ENCODE data around the gene ZNF629. TPM values are rescaled to one million over a fixed set of nuclear protein-coding genes. Genes with fewer than 3 reads are reported as not detected.

ZNF629 gene
- total and polyA plus RNA-seq, 11 donors: 11.2 to 30.9 (median 19.9) TPM

DNA sequence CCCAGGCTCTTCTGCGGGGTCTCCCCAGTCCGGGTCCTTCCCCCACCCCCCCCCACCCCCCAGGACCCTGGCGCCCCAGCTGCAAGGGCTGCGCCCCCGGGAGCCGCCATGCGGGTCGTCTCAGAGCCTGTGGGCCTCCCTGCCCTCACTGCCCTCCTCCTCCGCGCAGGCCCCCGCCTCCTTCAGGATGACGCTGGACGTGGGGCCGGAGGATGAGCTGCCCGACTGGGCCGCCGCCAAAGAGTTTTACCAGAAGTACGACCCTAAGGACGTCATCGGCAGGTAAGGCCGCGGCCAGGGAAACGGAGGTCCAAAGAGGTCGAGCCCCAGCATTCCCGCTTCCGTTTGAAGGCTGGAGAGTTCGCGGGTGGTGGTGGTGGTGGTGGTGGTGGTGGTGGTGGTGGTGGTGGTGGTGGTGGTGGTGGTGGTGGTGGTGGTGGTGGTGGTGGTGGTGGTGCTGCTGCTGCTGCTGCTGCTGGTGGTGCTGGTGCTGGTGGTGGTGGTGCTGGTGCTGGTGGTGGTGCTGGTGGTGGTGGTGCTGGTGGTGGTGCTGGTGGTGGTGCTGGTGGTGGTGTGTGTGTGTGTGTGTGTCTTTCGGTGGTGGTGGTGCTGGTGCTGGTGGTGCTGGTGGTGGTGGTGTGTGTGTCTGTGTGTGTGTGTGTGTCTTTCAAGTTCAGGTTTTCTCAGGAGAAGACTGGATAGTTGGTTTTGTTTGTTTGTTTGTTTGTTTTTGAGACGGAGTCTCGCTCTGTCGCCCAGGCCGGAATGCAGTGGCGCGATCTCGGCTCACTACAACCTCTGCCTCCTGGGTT is 38.2 kb downstream of the ZNF629 start:
- peak in 2 of 5 donors; percentile 50 to 58 for DNase-seq
- Histone ChIP-seq H3K4me1 (peaks cover 0 to 20% (median 5%) of the 10 kb centered on the region in 12 donors), H3K9me3 (no peaks in the 10 kb centered on the region), H3K4me3 (peak overlapping the region; percentile 64 to 97 (median 78)), H3K27ac (peak overlapping the region in 10 of 12 donors; percentile 56 to 84 (median 72)), H3K27me3 (no peaks in the 10 kb centered on the region), H3K36me3 (peaks cover 0 to 49% (median 45%) of the 10 kb centered on the region in 9 donors)
- TF ChIP-seq POLR2A (IDR thresholded peaks at IDR 0.05): no peak
- TF ChIP-seq, protein P1, sequence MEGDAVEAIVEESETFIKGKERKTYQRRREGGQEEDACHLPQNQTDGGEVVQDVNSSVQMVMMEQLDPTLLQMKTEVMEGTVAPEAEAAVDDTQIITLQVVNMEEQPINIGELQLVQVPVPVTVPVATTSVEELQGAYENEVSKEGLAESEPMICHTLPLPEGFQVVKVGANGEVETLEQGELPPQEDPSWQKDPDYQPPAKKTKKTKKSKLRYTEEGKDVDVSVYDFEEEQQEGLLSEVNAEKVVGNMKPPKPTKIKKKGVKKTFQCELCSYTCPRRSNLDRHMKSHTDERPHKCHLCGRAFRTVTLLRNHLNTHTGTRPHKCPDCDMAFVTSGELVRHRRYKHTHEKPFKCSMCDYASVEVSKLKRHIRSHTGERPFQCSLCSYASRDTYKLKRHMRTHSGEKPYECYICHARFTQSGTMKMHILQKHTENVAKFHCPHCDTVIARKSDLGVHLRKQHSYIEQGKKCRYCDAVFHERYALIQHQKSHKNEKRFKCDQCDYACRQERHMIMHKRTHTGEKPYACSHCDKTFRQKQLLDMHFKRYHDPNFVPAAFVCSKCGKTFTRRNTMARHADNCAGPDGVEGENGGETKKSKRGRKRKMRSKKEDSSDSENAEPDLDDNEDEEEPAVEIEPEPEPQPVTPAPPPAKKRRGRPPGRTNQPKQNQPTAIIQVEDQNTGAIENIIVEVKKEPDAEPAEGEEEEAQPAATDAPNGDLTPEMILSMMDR (IDR thresholded peaks at IDR 0.05): no peak
- peak in 2 of 4 donors; percentile 41 to 42 for ATAC-seq
- intact Hi-C loops (cut with DNase I): loop anchor here in 2 of 10 donors (2.0 to 10.0 kb wide), 3 partner anchors 14 to 166 kb away; partner anchors contain the start of genes CFAP119 (in 1 of the 2), RNF40 (in 1 of the 2) and SRCAP (in 1 of the 2)
- 15 to 43% (median 19%) methylated on average over 14 to 36 of the region's 36 CpGs for WGBS, 4 donors

- Histone ChIP-seq H3K36me3 (peaks cover 0 to 47% (median 41%) of the 10 kb centered on the region in 9 donors), H3K4me3 (peak within 1 kb of the TSS; percentile 64 to 97 (median 78)), H3K9me3 (no peaks in the 10 kb centered on the region), H3K4me1 (peaks cover 0 to 20% (median 5%) of the 10 kb centered on the region in 12 donors), H3K27me3 (no peaks in the 10 kb centered on the region), H3K27ac (peak within 1 kb of the TSS in 11 of 12 donors; percentile 59 to 84 (median 75))
- ATAC-seq (peak; percentile 98 to 99 (median 99)), DNase-seq (peak; percentile 99 to 100 (median 99))
- TF ChIP-seq POLR2A (IDR thresholded peaks at IDR 0.05): peak in 1 of 2 donors; percentile 58
- TF ChIP-seq, protein P1 (IDR thresholded peaks at IDR 0.05): no peak
- 3 to 7% (median 4%) methylated on average over 28 to 60 of the region's 60 CpGs for WGBS, 4 donors
- intact Hi-C loops (cut with DNase I): loop anchor here in 2 of 10 donors (2.0 to 10.0 kb wide), 3 partner anchors 15 to 167 kb away; partner anchors contain the start of genes CFAP119 (in 1 of the 2), RNF40 (in 1 of the 2) and SRCAP (in 1 of the 2)
Measured at GRCh38 chr16:30747799-30748633, 39.0 kb downstream of the ZNF629 start, which contains the start of gene PHKG2. TSS of gene PHKG2 (plus strand) at chr16:30748425. CDS start at chr16:30748821, 396 bp downstream.

GRCh38 chr16:30747331-30747730 is 39.7 kb downstream of the ZNF629 start:
- WGBS, 4 donors: 46 to 59% (median 52%) methylated on average over 3 of the region's 3 CpGs
- H3K27ac ChIP-seq: peak overlapping the region in 10 of 12 donors; percentile 59 to 84 (median 76)
- no peak for ATAC-seq
- peak overlapping the region in 9 of 12 donors; percentile 64 to 97 (median 79) for H3K4me3 ChIP-seq
- H3K27me3 ChIP-seq: no peaks in the 10 kb centered on the region
- H3K4me1 ChIP-seq: peaks cover 0 to 20% (median 5%) of the 10 kb centered on the region in 12 donors
- no peaks in the 10 kb centered on the region for H3K9me3 ChIP-seq
- TF ChIP-seq, protein P1 (IDR thresholded peaks at IDR 0.05): no peak
- no peak for TF ChIP-seq POLR2A (IDR thresholded peaks at IDR 0.05)
- intact Hi-C loops (cut with DNase I): loop anchor here in 1 of 10 donors (5.0 to 10.0 kb wide), 2 partner anchors 50 to 167 kb away; partner anchors contain the start of gene SRCAP
- H3K36me3 ChIP-seq: peaks cover 0 to 46% (median 36%) of the 10 kb centered on the region in 9 donors
- no peak for DNase-seq
